KG1 (cell line): ENCODE data around the gene CLEC4F.

ENCODE experiments used
- DNase-seq: peaks from one replicate; lab custom pipeline; 2025; lab: John Stamatoyannopoulos, UW

Gene CLEC4F

GRCh38 chr2:70785137-70785911, 35.1 kb downstream of the CLEC4F start:
- no peak for DNase-seq

GRCh38 chr2:70784320-70784719, 36.1 kb downstream of the CLEC4F start:
- no peak for DNase-seq

- no peak for DNase-seq
Measured at GRCh38 chr2:70779911-70780545, 40.4 kb downstream of the CLEC4F start.

- DNase-seq, result no peak
Measured at GRCh38 chr2:70779491-70779890, 40.9 kb downstream of the CLEC4F start.

GRCh38 chr2:70778676-70779075, 41.7 kb downstream of the CLEC4F start:
- DNase-seq, result no peak

- no peak for DNase-seq
Measured at GRCh38 chr2:70777450-70777849, 42.9 kb downstream of the CLEC4F start.

- no peak for DNase-seq
Measured at GRCh38 chr2:70776266-70776665, 44.1 kb downstream of the CLEC4F start.

GRCh38 chr2:70775141-70775540, 45.3 kb downstream of the CLEC4F start:
- no peak for DNase-seq

GRCh38 chr2:70772486-70773155, 47.8 kb downstream of the CLEC4F start:
- no peak for DNase-seq

- no peak for DNase-seq
Measured at GRCh38 chr2:70771446-70771845, 49.0 kb downstream of the CLEC4F start.

- DNase-seq, result no peak
Measured at GRCh38 chr2:70769450-70769849, 50.9 kb downstream of the CLEC4F start.

GRCh38 chr2:70768590-70769085, 51.8 kb downstream of the CLEC4F start:
- DNase-seq, result no peak

GRCh38 chr2:70767699-70768589, 52.5 kb downstream of the CLEC4F start, which contains the start of gene ADD2:
Gene ADD2, minus strand, starts transcription at chr2:70768200. Its CDS starts 61,792 bp downstream, at chr2:70706408.
- DNase-seq, result no peak

GRCh38 chr2:70767079-70767698, 53.2 kb downstream of the CLEC4F start:
- DNase-seq, result no peak

GRCh38 chr2:70766357-70767078, 53.9 kb downstream of the CLEC4F start:
- DNase-seq, result no peak

GRCh38 chr2:70765507-70765906, 54.9 kb downstream of the CLEC4F start:
- no peak for DNase-seq

- no peak for DNase-seq
Measured at GRCh38 chr2:70759446-70759845, 61.0 kb downstream of the CLEC4F start.
